Testis (tissue), 3 donors: ENCODE measurements around the gene FCAMR. TPM values are rescaled to one million over a fixed set of nuclear protein-coding genes. Genes with fewer than 3 reads are reported as not detected.
A peak's percentile ranks its signal among the peaks of the same experiment; 100 is the strongest.

Source experiments
- DNase-seq: peaks from one replicate; pipeline ENCODE4 v3.0.0-alpha.2; 2019
- H3K27ac ChIP-seq, 2 donors: fragments of 200-600 bp; sonication (generic); one replicate each; pipeline ENCODE4 v1.5.1; 2019
- H3K27me3 ChIP-seq: fragments of 200-600 bp; sonication (generic); one replicate; pipeline ENCODE4 v1.5.1; 2019
- H3K36me3 ChIP-seq: fragments of 200-600 bp; sonication (generic); one replicate; pipeline ENCODE4 v1.5.1; 2017; ENCODE audit warnings: low read depth; ENCODE audit errors: missing control alignments
- H3K4me1 ChIP-seq: fragments of 200-600 bp; sonication (generic); one replicate; pipeline ENCODE4 v1.5.1; 2019
- H3K4me3 ChIP-seq, 2 donors: fragments of 200-600 bp; sonication (generic); one replicate each; pipeline ENCODE4 v1.5.1; 2017 to 2019
- H3K9me3 ChIP-seq: fragments of 200-600 bp; sonication (generic); one replicate; pipeline ENCODE4 v1.5.1; 2017
- CTCF ChIP-seq, 3 experiments: fragments of 450-650 bp in 2 of 3; fragments of 200-600 bp in 1 of 3; sonication (generic) in 1 of 3; IDR thresholded peaks; one replicate each; pipeline ENCODE4 v1.5.1; 2016 to 2019; ENCODE audit warnings: antibody characterized with exemption in 3 of 3, mild to moderate bottlenecking in 2 of 3, moderate library complexity in 1 of 3
- POLR2A ChIP-seq: fragments of 450-650 bp; IDR thresholded peaks from one replicate; pipeline ENCODE4 v1.6.1; 2017; ENCODE audit warnings: antibody characterized with exemption, mild to moderate bottlenecking, moderate library complexity
- WGBS, 2 donors: methylation state at CpG; one replicate each; pipeline ENCODE4 v1.1.5; 2018; 5-methylcytosine and 5-hydroxymethylcytosine counted together
- intact Hi-C: fragments of 100-400 bp; cut with DNase I; formaldehyde crosslinking; loops from one replicate; pipeline ENCODE4 v1.15.1; 2023; ENCODE audit warnings: low total_unique reads
- polyA plus RNA-seq: library from polyadenylated mRNA; stranded (reverse); fragments of 350-450 nt; fragmentation: Illumina TruSeq; extraction: RNeasy Lipid Tissue Mini Kit (QIAGEN cat#74804); gene quantifications from one replicate; pipeline ENCODE4 v1.2.3, GENCODE V29; 2014; ENCODE audit warnings: low read depth, low replicate concordance; ENCODE audit not compliant: insufficient read depth
- total RNA-seq, 2 donors: library from RNA; depleted of rRNA; stranded (reverse); fragments of >200 nt; gene quantifications; one replicate each; pipeline ENCODE4 v1.2.3, GENCODE V29; 2016

FCAMR gene
- total and polyA plus RNA-seq, 3 donors from 2014 or later, result 0.31 to 0.41 TPM; not detected in 1

DNA sequence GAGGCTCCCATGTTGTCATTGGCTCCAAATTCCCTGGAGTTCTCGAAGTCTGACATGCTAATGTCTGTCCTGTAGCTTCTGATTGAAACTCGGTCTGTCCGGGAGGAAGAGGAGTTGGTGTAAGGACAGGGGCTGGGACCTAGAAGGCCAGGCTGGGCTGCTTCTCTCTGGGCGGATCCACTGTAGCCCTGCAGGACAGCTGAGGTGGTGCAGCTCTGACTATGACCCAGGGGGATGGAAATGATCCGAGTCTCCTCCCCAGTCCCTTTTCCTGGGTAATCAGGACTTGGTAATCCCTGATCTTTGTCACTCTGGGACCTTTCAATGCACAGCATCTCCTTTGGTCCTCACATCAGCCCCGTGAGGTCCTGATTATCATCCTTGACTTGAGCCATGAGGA is 38.6 kb downstream of the FCAMR start:
- WGBS, 2 donors, result 81 to 94% methylated on average over 6 of the region's 6 CpGs
- intact Hi-C loops, result no loop called here
- no peaks in the 10 kb centered on the region for H3K4me1 ChIP-seq
- no peaks in the 10 kb centered on the region for H3K36me3 ChIP-seq
- no peak overlapping the region for H3K27ac ChIP-seq
- no peak for DNase-seq
- H3K27me3 ChIP-seq, result no peaks in the 10 kb centered on the region
- H3K9me3 ChIP-seq, result no peaks in the 10 kb centered on the region
- H3K4me3 ChIP-seq, result no peak overlapping the region
- TF ChIP-seq CTCF (IDR thresholded peaks at IDR 0.05), result no peak
- no peak for TF ChIP-seq POLR2A

GRCh38 chr1:206930210-206930798 is 40.0 kb downstream of the FCAMR start:
- no peak for DNase-seq
- H3K27ac ChIP-seq, result no peak overlapping the region
- no peaks in the 10 kb centered on the region for H3K27me3 ChIP-seq
- no peaks in the 10 kb centered on the region for H3K36me3 ChIP-seq
- 81 to 90% methylated on average over 17 of the region's 17 CpGs for WGBS, 2 donors
- no peak overlapping the region for H3K4me3 ChIP-seq
- intact Hi-C loops, result no loop called here
- H3K4me1 ChIP-seq, result no peaks in the 10 kb centered on the region
- H3K9me3 ChIP-seq, result no peaks in the 10 kb centered on the region
- TF ChIP-seq CTCF (IDR thresholded peaks at IDR 0.05) (no peak), POLR2A (no peak)

DNA sequence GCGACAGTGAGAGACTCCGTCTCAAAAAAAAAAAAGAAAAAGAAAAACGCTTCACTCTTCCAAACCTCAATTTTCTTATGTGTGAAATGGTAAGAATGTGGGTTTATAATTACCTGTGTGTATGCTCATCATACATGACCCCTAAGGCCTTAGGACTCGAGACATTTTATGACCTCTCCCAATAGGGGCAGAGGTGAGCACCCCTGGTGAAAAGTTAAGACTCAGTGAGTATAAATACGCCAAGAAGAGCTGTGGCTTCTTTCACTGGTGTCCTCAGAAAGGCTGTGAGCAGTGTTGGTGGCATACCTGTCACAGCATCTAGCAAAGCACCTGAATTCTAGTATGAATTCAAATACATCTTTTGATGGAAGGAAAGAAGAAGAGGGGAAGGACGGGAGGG is 40.7 kb downstream of the FCAMR start:
- H3K4me3 ChIP-seq, result no peak overlapping the region
- DNase-seq, result no peak
- WGBS, 2 donors, result 88 to 91% methylated on average over 6 of the region's 6 CpGs
- no peak overlapping the region for H3K27ac ChIP-seq
- H3K27me3 ChIP-seq, result no peaks in the 10 kb centered on the region
- no peaks in the 10 kb centered on the region for H3K9me3 ChIP-seq
- intact Hi-C loops, result no loop called here
- no peaks in the 10 kb centered on the region for H3K4me1 ChIP-seq
- no peaks in the 10 kb centered on the region for H3K36me3 ChIP-seq
- no peak for TF ChIP-seq POLR2A
- TF ChIP-seq CTCF (IDR thresholded peaks at IDR 0.05), result no peak

GRCh38 chr1:206926286-206926685 is 44.0 kb downstream of the FCAMR start:
- WGBS, 2 donors, result 50 to 60% methylated on average over 2 of the region's 2 CpGs
- TF ChIP-seq CTCF (IDR thresholded peaks at IDR 0.05) (no peak), POLR2A (no peak)
- intact Hi-C loops, result no loop called here
- H3K4me1 ChIP-seq, result no peaks in the 10 kb centered on the region
- no peaks in the 10 kb centered on the region for H3K27me3 ChIP-seq
- H3K4me3 ChIP-seq, result no peak overlapping the region
- no peak for DNase-seq
- no peaks in the 10 kb centered on the region for H3K9me3 ChIP-seq
- no peak overlapping the region for H3K27ac ChIP-seq
- no peaks in the 10 kb centered on the region for H3K36me3 ChIP-seq

DNA sequence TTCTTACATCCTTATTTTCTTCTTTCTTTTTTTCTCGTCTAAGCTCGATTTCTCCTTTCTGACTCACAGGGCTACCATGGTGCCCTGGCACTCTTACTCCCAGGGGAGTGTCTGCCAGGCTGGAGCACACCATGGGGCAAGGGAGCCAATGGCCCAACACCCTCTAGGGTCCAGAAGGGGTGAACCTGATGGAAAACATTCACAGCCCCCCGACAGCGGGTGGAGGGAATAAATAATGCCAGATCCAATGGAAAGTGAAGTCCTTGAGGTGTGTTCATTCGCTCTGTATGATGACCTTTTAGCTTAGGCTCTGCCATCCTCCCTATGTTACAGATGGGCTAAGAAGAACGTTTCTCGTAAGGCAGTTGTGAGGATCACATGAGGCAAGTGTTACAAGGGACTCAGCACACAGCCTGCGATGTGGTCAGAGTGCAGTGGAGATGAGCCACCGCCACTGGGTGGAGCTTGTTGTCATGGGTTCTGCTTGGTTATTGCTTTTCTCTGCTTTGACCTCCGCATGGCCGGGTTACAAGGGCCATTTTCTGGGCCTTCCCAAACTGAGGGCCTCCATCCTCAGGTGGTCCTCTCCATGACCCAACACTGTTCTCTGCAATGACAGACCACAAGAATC is 45.0 kb downstream of the FCAMR start:
- Histone ChIP-seq H3K27me3 (no peaks in the 10 kb centered on the region), H3K4me3 (no peak overlapping the region), H3K27ac (no peak overlapping the region), H3K9me3 (no peaks in the 10 kb centered on the region), H3K36me3 (no peaks in the 10 kb centered on the region), H3K4me1 (no peaks in the 10 kb centered on the region)
- DNase-seq, result peak; percentile 57
- WGBS, 2 donors, result 69 to 73% methylated on average over 8 to 11 of the region's 11 CpGs
- TF ChIP-seq CTCF (IDR thresholded peaks at IDR 0.05) (no peak), POLR2A (no peak)
- intact Hi-C loops, result no loop called here
